Epithelial cell of prostate (primary cell): ENCODE data around the gene SPANXA1.
"Not testable (repeated sequence)": the region's sequence is repeated elsewhere in the genome, so short reads cannot be mapped to it uniquely, and the experiment has no call there.

Experiments used
- DNase-seq: peaks from one replicate; pipeline ENCODE4 v3.0.0-alpha.2; 2011; ENCODE audit warnings: low read depth, low spot score
- H3K27ac ChIP-seq: fragments of 450-650 bp; 2 replicates; pipeline ENCODE4 v1.5.1; 2017; ENCODE audit warnings: mild to moderate bottlenecking

Gene SPANXA1

GRCh38 chrX:141584638-141585037, at the start of gene SPANXA1:
TSS of gene SPANXA1 (minus strand) at chrX:141584738. CDS start at chrX:141584678, 60 bp downstream.
- not testable (repeated sequence) for H3K27ac ChIP-seq, DNase-seq

- DNase-seq, result no peak
- H3K27ac ChIP-seq, result no peak overlapping the region
Observed at GRCh38 chrX:141632124-141632523, 47.6 kb upstream of the SPANXA1 start.

GRCh38 chrX:141619336-141619735, 34.8 kb upstream of the SPANXA1 start:
- DNase-seq, result no peak

GRCh38 chrX:141609111-141609510, 24.6 kb upstream of the SPANXA1 start:
- H3K27ac ChIP-seq, result no peak overlapping the region
- no peak for DNase-seq

More at GRCh38 chrX:141619336-141619735, 34.8 kb upstream of the SPANXA1 start:
- H3K27ac ChIP-seq, result no peak overlapping the region

GRCh38 chrX:141589408-141589807, 4.9 kb upstream of the SPANXA1 start, which contains the start of gene SPANXA2:
TSS of gene SPANXA2 (plus strand) at chrX:141589708. CDS start at chrX:141589768, 60 bp downstream.
- not testable (repeated sequence) for DNase-seq, H3K27ac ChIP-seq

GRCh38 chrX:141542551-141542950, 42.0 kb downstream of the SPANXA1 start:
- not testable (repeated sequence) for DNase-seq

More at GRCh38 chrX:141542551-141542950, 42.0 kb downstream of the SPANXA1 start:
- not testable (repeated sequence) for H3K27ac ChIP-seq
